Central memory CD4-positive, alpha-beta T cell (primary cell): Measurements from ENCODE around the gene MRTFA.
"Not testable (repeated sequence)": the region's sequence is repeated elsewhere in the genome, so short reads cannot be mapped to it uniquely, and the experiment has no call there.

Experiments used
- DNase-seq: peaks from one replicate; pipeline ENCODE4 v3.0.0; 2022

The MRTFA gene

DNA sequence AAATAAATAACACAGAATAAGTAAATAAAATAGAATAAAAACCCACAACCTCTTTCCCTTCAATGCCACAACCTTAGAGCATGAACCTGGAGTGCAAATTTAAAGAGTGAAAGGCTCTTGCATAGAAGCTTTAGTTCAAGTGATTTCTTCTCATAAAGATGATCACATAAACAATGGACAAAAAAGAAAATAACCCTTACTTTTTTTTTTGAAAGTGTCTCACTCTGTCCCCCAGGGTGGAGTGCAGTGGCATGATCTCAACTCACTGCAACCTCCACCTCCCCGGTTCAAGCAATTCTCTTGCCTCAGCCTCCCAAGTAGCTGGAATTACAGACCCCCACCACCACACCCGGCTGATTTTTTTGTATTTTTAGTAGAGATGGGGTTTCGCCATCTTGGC lies 10.7 kb downstream of the MRTFA start:
- DNase-seq = not testable (repeated sequence)

GRCh38 chr22:40625281-40625680 lies 11.2 kb downstream of the MRTFA start:
- not testable (repeated sequence) for DNase-seq

DNA sequence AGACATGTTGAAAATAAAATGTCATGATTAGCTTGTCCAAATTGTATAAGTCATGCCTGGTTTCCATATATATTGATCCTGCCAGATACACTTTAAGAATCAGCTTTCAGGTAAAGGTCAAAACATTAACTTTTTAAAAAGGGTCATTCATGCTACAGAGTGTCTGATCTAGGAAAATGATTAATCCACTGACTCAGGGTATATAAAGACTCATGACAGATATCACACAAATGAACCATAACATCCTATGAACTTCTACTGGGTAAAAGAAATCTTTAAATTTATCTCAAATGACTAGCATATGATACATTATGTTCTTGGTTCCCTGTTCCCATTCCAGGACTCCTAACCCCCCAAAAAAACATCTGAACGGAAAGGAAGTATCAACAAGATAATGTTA lies 11.7 kb downstream of the MRTFA start:
- no peak for DNase-seq

- no peak for DNase-seq
Measured at GRCh38 chr22:40621309-40622151, 15.0 kb downstream of the MRTFA start.

DNA sequence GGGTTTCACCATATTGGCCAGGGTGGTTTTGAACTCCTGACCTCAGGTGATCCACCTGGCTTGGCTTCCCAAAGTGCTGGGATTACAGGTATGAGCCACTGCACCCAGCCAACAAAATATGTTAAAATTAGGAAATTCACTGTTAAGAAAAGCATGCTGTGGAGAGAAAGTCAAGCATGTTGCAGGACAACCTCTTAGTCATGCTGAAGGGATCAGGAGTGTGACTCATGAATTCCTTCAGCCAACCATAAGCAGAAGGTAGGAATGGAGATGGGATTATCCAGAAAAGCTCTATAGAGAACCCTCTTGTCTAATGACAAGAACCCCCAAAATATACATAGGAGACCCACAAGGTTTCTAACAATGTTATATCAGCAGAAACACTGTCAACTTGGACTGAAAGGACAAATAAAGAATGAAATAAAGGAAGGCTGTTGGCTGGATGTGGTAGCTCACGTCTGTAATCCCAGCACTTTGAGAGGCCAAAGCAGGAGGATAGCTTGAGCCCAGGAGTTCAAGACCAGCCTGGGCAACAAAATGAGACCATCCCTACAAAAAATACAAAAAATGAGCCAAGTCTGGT lies 16.0 kb downstream of the MRTFA start:
- no peak for DNase-seq

DNA sequence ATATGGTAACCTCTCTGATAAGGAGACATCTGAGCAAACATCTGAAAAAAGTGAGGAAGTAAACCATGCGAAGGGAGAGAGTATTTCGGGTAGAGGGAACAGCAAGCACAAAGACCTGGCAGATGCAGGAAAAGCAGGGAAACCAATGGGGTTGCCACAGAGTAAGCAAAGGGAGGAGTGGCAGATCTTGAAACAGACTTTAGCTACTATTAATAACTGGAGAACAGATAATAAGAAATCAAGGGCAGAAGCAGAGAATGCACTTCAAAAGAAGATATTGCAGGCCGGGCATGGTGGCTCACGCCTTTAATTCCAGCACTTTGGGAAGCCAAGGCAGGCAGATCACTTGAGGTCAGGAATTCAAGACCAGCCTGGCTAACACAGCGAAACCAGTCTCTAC lies 18.1 kb downstream of the MRTFA start:
- DNase-seq = no peak

DNA sequence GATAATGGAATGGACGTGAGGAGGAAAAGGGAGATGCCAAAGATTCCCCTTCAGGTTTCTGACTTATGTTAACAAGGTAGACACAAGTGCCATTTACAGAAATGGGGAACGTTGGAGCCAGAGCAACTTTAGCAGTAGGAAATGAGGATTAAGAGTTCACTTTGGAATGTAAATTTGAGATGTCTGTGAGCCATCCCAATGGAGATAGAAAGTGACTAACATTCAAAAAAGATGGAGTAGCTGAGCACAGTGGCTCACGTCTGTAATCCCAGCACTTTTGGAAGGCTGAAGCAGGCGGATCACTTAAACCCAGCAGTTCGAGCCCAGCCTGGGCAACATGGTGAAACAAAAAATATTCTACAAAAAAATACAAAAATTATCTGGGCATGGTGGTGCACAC lies 19.9 kb downstream of the MRTFA start:
- DNase-seq = no peak

- DNase-seq = no peak
Measured at GRCh38 chr22:40613067-40613466, 23.5 kb downstream of the MRTFA start.

DNA sequence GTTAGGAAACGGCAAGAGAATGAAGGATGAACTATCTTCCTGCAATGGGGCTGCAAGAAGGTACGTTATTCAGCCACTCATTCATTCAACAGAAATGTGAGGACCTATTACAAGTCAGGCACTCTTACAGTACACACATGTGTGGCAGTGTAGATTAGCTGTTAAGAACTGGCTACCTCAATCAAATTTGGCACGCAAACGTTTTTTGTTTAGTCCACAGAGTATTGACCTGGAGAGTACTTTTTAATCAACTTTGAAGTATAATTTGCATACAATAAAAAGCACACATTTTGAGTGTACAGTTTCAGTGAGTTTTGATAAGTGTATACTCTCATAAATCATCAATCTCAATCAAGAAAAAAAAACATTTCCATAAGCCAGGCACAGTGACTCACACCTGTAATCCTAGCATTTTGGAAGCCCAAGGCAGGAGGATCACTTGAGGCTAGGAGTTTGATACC lies 24.2 kb downstream of the MRTFA start:
- no peak for DNase-seq

- DNase-seq = no peak
Measured at GRCh38 chr22:40611606-40612005, 24.9 kb downstream of the MRTFA start.

DNA sequence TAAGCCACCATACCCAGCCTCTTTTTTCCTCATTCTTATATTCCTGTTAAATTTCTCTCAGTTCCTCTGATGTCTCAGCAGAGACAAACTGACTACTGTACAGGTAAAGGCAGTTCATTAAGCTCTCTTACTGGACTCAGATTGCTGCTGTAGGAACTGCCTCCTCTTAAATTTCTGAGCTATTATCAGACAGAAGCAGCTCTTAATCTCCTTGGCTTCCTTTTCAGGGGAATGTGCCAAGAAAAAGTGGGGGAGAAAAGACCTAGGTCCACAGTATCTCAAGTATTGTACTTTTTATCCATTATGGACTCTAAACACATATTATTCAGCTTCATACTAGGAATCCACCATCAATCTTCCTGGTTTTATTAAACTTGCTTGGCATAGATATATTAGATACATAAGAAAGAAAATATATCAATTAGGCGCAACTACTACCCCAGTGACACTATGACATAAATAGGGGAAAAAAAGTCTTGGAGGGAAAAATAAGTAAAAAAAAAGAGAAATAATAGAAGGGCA lies 26.1 kb downstream of the MRTFA start:
- DNase-seq = no peak

- DNase-seq = no peak
Measured at GRCh38 chr22:40609216-40609615, 27.3 kb downstream of the MRTFA start.

GRCh38 chr22:40607506-40607905 lies 29.0 kb downstream of the MRTFA start:
- no peak for DNase-seq

GRCh38 chr22:40606306-40606705 lies 30.2 kb downstream of the MRTFA start:
- no peak for DNase-seq

GRCh38 chr22:40605761-40606160 lies 30.8 kb downstream of the MRTFA start:
- DNase-seq = no peak

- DNase-seq = no peak
Measured at GRCh38 chr22:40603088-40603605, 33.4 kb downstream of the MRTFA start.

DNA sequence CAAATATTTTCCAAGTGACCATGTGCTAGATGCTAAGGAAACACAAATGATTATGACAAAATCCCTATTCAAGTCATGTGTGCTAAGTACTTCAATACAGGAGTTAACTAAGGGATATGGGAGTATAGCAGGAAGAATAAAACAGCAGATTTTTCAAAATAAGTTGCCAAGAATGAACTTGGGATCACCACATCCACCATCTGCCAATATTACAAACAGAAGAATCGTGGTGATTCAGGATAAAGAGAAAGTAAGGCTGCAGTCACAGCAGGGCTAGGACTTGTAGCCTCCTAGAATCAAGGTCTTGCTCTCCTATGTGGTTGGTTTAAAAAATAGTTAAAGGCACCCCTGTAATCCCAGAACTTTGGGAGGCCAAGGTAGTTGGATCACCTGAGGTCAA lies 34.3 kb downstream of the MRTFA start:
- no peak for DNase-seq

GRCh38 chr22:40599731-40600130 lies 36.8 kb downstream of the MRTFA start:
- no peak for DNase-seq

DNA sequence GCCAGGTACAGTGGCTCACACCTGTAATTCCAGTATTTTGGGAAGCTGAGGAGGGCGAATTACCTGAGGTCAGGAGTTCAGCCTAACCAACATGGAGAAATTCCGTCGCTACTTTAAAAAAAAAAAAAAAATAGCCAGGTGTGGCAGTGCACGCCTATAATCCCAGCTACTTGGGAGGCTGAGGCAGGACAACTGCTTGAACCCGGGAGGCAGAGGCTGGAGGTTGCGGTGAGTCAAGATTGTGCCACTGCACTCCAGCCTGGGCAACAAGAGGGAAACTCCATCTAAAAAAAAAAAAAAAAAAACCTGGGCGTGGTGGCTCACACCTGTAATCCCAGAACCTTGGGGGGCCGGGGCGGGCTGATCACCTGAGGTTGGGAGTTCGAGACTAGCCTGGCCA lies 37.8 kb downstream of the MRTFA start:
- not testable (repeated sequence) for DNase-seq

DNA sequence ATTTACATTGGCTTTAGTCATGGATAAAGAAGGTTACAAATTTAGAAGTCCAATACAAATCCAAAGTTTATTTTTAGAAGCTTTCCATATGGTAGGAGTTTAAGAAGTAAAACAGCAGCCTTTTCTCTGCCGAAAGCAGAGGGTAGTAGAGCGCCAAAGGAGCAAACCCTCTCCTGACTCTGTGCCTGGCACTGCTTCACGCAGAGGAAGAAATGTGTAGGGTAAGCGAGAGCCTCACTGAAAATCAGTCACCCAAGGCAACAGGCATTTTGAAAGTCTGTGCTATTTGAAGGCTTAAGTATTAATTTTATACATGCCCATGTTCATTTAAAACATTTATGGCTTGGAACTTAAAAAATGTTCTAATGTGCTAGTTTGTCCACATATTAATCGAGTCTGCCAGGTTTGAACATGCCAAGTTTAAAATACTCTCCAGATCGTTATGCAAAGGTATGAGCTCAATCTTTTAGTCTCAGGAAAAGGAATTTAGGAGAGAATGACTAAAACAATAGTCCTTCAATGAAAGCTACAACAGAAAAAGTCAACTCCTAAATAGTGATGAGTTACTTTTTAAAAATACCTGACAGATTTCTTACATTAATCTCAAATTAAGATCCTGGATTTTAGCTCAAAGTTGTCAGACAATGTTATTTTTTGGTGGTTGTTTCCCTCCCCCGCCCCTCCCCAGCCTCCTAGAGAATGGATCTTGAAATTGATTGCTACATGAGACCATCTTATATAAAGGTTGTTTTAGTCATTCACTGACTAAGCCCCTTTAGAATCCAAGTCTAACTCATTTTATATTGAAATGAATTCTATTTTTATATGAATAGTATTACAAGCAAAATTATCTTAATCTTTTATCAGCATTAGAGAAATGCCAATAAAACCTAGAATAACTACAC lies 38.7 kb downstream of the MRTFA start:
- no peak for DNase-seq

- DNase-seq = no peak
Measured at GRCh38 chr22:40595497-40596234, 40.9 kb downstream of the MRTFA start.

GRCh38 chr22:40594924-40595323 lies 41.6 kb downstream of the MRTFA start:
- no peak for DNase-seq
